NT2/D1 (cell line): ENCODE data around the gene CLIP4.

Experiments
- DNase-seq: peaks from one replicate; pipeline ENCODE4 v3.0.0-alpha.2; 2011; ENCODE audit warnings: low read depth, low spot score
- H3K27me3 ChIP-seq: 2 replicates; pipeline ENCODE4 v1.6.0; 2011; ENCODE audit warnings: mild to moderate bottlenecking; ENCODE audit not compliant: insufficient read length, insufficient read depth
- H3K36me3 ChIP-seq: 2 replicates; pipeline ENCODE4 v1.6.1; 2011; ENCODE audit warnings: mild to moderate bottlenecking, low read length, mixed read lengths; ENCODE audit not compliant: insufficient read depth, insufficient read length
- H3K4me1 ChIP-seq: 2 replicates; pipeline ENCODE4 v1.5.1; 2011; ENCODE audit not compliant: insufficient read depth, insufficient read length
- H3K4me3 ChIP-seq: 2 replicates; pipeline ENCODE4 v1.5.1; 2011; ENCODE audit warnings: low read depth; ENCODE audit not compliant: insufficient read length
- H3K9ac ChIP-seq: 2 replicates; pipeline ENCODE4 v1.6.0; 2011; ENCODE audit warnings: low read depth; ENCODE audit not compliant: insufficient read length
- H3K9me3 ChIP-seq: 2 replicates; pipeline ENCODE4 v1.5.1; 2011; ENCODE audit warnings: mild to moderate bottlenecking, low read length; ENCODE audit not compliant: insufficient read depth
- SUZ12 ChIP-seq: IDR thresholded peaks from 2 replicates; pipeline ENCODE4 v1.6.1; 2011; ENCODE audit not compliant: insufficient read length, insufficient read depth; ENCODE audit errors: extremely low read depth
- YY1 ChIP-seq: IDR thresholded peaks from 2 replicates; pipeline ENCODE4 v1.6.1; 2011; ENCODE audit not compliant: insufficient read length, insufficient read depth
- ZNF274 ChIP-seq: IDR thresholded peaks from 2 replicates; pipeline ENCODE4 v1.6.1; 2011; ENCODE audit warnings: mild to moderate bottlenecking, low read depth, low read length

The CLIP4 gene

GRCh38 chr2:29120846-29121245 lies 5.6 kb downstream of the CLIP4 start:
- no peak for DNase-seq
- Histone ChIP-seq H3K4me1 (no peaks in the 10 kb centered on the region), H3K9ac (no peak overlapping the region), H3K36me3 (no peaks in the 10 kb centered on the region), H3K4me3 (no peak overlapping the region), H3K27me3 (peaks cover 24% of the 10 kb centered on the region), H3K9me3 (peaks cover 11% of the 10 kb centered on the region)
- TF ChIP-seq SUZ12 (no peak), YY1 (no peak), ZNF274 (no peak)

GRCh38 chr2:29123617-29124349 lies 8.6 kb downstream of the CLIP4 start:
- DNase-seq = no peak
- no peaks in the 10 kb centered on the region for H3K27me3 ChIP-seq
- TF ChIP-seq ZNF274 (no peak), YY1 (no peak), SUZ12 (no peak)
- H3K36me3 ChIP-seq = no peaks in the 10 kb centered on the region
- H3K9ac ChIP-seq = no peak overlapping the region
- no peak overlapping the region for H3K4me3 ChIP-seq
- peaks cover 11% of the 10 kb centered on the region for H3K9me3 ChIP-seq
- H3K4me1 ChIP-seq = no peaks in the 10 kb centered on the region

- no peaks in the 10 kb centered on the region for H3K4me1 ChIP-seq
- DNase-seq = no peak
- no peaks in the 10 kb centered on the region for H3K36me3 ChIP-seq
- H3K27me3 ChIP-seq = no peaks in the 10 kb centered on the region
- H3K4me3 ChIP-seq = no peak overlapping the region
- peaks cover 11% of the 10 kb centered on the region for H3K9me3 ChIP-seq
- no peak for TF ChIP-seq SUZ12
- TF ChIP-seq YY1 = no peak
- TF ChIP-seq ZNF274 = no peak
- no peak overlapping the region for H3K9ac ChIP-seq
These were observed 9.3 kb downstream of the CLIP4 start for GRCh38 chr2:29124504-29124903.

GRCh38 chr2:29129586-29130281 lies 14.5 kb downstream of the CLIP4 start:
- H3K4me1 ChIP-seq = no peaks in the 10 kb centered on the region
- H3K9ac ChIP-seq = no peak overlapping the region
- no peaks in the 10 kb centered on the region for H3K27me3 ChIP-seq

GRCh38 chr2:29130295-29130694 lies 15.1 kb downstream of the CLIP4 start:
- Histone ChIP-seq H3K9me3 (no peaks in the 10 kb centered on the region), H3K27me3 (no peaks in the 10 kb centered on the region), H3K36me3 (no peaks in the 10 kb centered on the region), H3K4me1 (no peaks in the 10 kb centered on the region), H3K4me3 (no peak overlapping the region), H3K9ac (no peak overlapping the region)
- no peak for TF ChIP-seq SUZ12
- TF ChIP-seq ZNF274 = no peak
- TF ChIP-seq YY1 = no peak
- no peak for DNase-seq

More at GRCh38 chr2:29129586-29130281, 14.5 kb downstream of the CLIP4 start:
- no peaks in the 10 kb centered on the region for H3K36me3 ChIP-seq
- TF ChIP-seq ZNF274 = no peak
- no peak for TF ChIP-seq SUZ12
- TF ChIP-seq YY1 = no peak
- peaks cover 3% of the 10 kb centered on the region; the same call in 1 of the 2 replicates for H3K9me3 ChIP-seq
- no peak for DNase-seq
- H3K4me3 ChIP-seq = no peak overlapping the region

GRCh38 chr2:29134933-29135332 lies 19.7 kb downstream of the CLIP4 start:
- DNase-seq = no peak
- H3K27me3 ChIP-seq = no peaks in the 10 kb centered on the region
- H3K4me1 ChIP-seq = no peaks in the 10 kb centered on the region
- H3K4me3 ChIP-seq = no peak overlapping the region
- H3K9me3 ChIP-seq = no peaks in the 10 kb centered on the region
- no peaks in the 10 kb centered on the region for H3K36me3 ChIP-seq
- no peak for TF ChIP-seq YY1
- no peak overlapping the region for H3K9ac ChIP-seq

- DNase-seq = no peak
- Histone ChIP-seq H3K4me3 (no peak overlapping the region), H3K9me3 (no peaks in the 10 kb centered on the region), H3K27me3 (no peaks in the 10 kb centered on the region), H3K36me3 (no peaks in the 10 kb centered on the region), H3K9ac (no peak overlapping the region), H3K4me1 (no peaks in the 10 kb centered on the region)
- TF ChIP-seq YY1 (no peak), ZNF274 (no peak), SUZ12 (no peak)
These were observed 23.9 kb downstream of the CLIP4 start for GRCh38 chr2:29139152-29139551.
